Measurements from ENCODE around the gene OGFR. TPM values are rescaled to one million over a fixed set of nuclear protein-coding genes. Genes with fewer than 3 reads are reported as not detected.

The OGFR gene
- total RNA-seq, 1 donor from 2014 or later = 7.0 TPM

GRCh38 chr20:62831854-62832211, 27.2 kb downstream of the OGFR start:
- Histone ChIP-seq H3K36me3 (no peaks in the 10 kb centered on the region), H3K4me2 (no peak overlapping the region), H3K4me3 (no peak overlapping the region), H3K9me3 (ENCODE audit: low read depth) (no peaks in the 10 kb centered on the region), H3K4me1 (peaks cover 27% of the 10 kb centered on the region), H3K27me3 (no peaks in the 10 kb centered on the region), H2AFZ (replicated peaks) (no peak overlapping the region), H3K9ac (no peak overlapping the region), H3K79me2 (ENCODE audit: low read depth) (no peaks in the 10 kb centered on the region), H3F3A (ENCODE audit: low read depth) (peaks cover 28% of the 10 kb centered on the region), H3K27ac (no peak overlapping the region), H4K20me1 (ENCODE audit: low read depth) (no peaks in the 10 kb centered on the region)
- TF ChIP-seq EZH2phosphoT487 (IDR thresholded peaks at IDR 0.05) = no peak
- no peak for TF ChIP-seq CTCF (IDR thresholded peaks at IDR 0.05)
- TF ChIP-seq EZH2 (IDR thresholded peaks at IDR 0.05) = no peak
- Mint-ChIP-seq H3K9me3 (no peaks in the 10 kb centered on the region), H3K27me3 (ENCODE audit: insufficient read depth, low read depth) (peaks cover 4% of the 10 kb centered on the region), H3K27ac (peak overlapping the region; percentile 97), H3K36me3 (no peaks in the 10 kb centered on the region), H3K4me3 (no peak overlapping the region), H3K4me1 (peaks cover 31% of the 10 kb centered on the region)
- no peak for DNase-seq (ENCODE audit: low spot score)

GRCh38 chr20:62832212-62832922, 27.7 kb downstream of the OGFR start:
- H3K4me3 Mint-ChIP-seq = no peak overlapping the region
- Histone ChIP-seq H3K4me2 (no peak overlapping the region), H3F3A (ENCODE audit: low read depth) (peaks cover 28% of the 10 kb centered on the region), H3K27me3 (no peaks in the 10 kb centered on the region), H3K27ac (no peak overlapping the region), H3K9me3 (ENCODE audit: low read depth) (no peaks in the 10 kb centered on the region), H3K4me1 (peaks cover 27% of the 10 kb centered on the region), H3K9ac (no peak overlapping the region), H3K4me3 (no peak overlapping the region), H4K20me1 (ENCODE audit: low read depth) (no peaks in the 10 kb centered on the region), H3K79me2 (ENCODE audit: low read depth) (no peaks in the 10 kb centered on the region), H2AFZ (replicated peaks) (peak overlapping the region; percentile 57), H3K36me3 (no peaks in the 10 kb centered on the region)
- no peak for TF ChIP-seq EZH2phosphoT487 (IDR thresholded peaks at IDR 0.05)
- TF ChIP-seq CTCF (IDR thresholded peaks at IDR 0.05) = no peak
- TF ChIP-seq EZH2 (IDR thresholded peaks at IDR 0.05) = no peak
- H3K27ac Mint-ChIP-seq = peak overlapping the region; percentile 46
- H3K9me3 Mint-ChIP-seq = no peaks in the 10 kb centered on the region
- peaks cover 4% of the 10 kb centered on the region for H3K27me3 Mint-ChIP-seq (ENCODE audit: insufficient read depth, low read depth)
- no peaks in the 10 kb centered on the region for H3K36me3 Mint-ChIP-seq
- DNase-seq (ENCODE audit: low spot score) = no peak
- peaks cover 31% of the 10 kb centered on the region for H3K4me1 Mint-ChIP-seq

GRCh38 chr20:62832951-62833391, 28.3 kb downstream of the OGFR start:
- Mint-ChIP-seq H3K4me3 (peak overlapping the region; percentile 59), H3K36me3 (no peaks in the 10 kb centered on the region), H3K4me1 (peaks cover 31% of the 10 kb centered on the region), H3K27ac (peak overlapping the region; percentile 46), H3K27me3 (ENCODE audit: insufficient read depth, low read depth) (peaks cover 4% of the 10 kb centered on the region), H3K9me3 (no peaks in the 10 kb centered on the region)
- H3K79me2 ChIP-seq (ENCODE audit: low read depth) = no peaks in the 10 kb centered on the region
- TF ChIP-seq CTCF (IDR thresholded peaks at IDR 0.05) (no peak), EZH2phosphoT487 (IDR thresholded peaks at IDR 0.05) (no peak), EZH2 (IDR thresholded peaks at IDR 0.05) (no peak)
- no peaks in the 10 kb centered on the region for H3K9me3 ChIP-seq (ENCODE audit: low read depth)
- peak overlapping the region; percentile 57 for H2AFZ ChIP-seq (replicated peaks)
- no peaks in the 10 kb centered on the region for H3K36me3 ChIP-seq
- no peaks in the 10 kb centered on the region for H4K20me1 ChIP-seq (ENCODE audit: low read depth)
- peaks cover 27% of the 10 kb centered on the region for H3K4me1 ChIP-seq
- H3K9ac ChIP-seq = no peak overlapping the region
- no peak overlapping the region for H3K4me3 ChIP-seq
- peaks cover 28% of the 10 kb centered on the region for H3F3A ChIP-seq (ENCODE audit: low read depth)
- no peak overlapping the region for H3K4me2 ChIP-seq
- H3K27me3 ChIP-seq = no peaks in the 10 kb centered on the region
- no peak overlapping the region for H3K27ac ChIP-seq
- no peak for DNase-seq (ENCODE audit: low spot score)

All from neural progenitor cell (in vitro differentiated cells).